C4-2B (cell line): Measurements from ENCODE around the gene GID4.

ENCODE experiments used
- CTCF ChIP-seq: fragments of 450-650 bp; conservative IDR thresholded peaks from 2 replicates; pipeline ENCODE4 v1.5.1; 2017; ENCODE audit warnings: mild to moderate bottlenecking
- ZFX ChIP-seq: fragments of 450-650 bp; IDR thresholded peaks from 2 replicates; pipeline ENCODE4 v1.6.1; 2017

GRCh38 chr17:18116078-18116477, 76.9 kb downstream of the GID4 start:
- TF ChIP-seq CTCF (no peak), ZFX (no peak)
